Measurements from ENCODE around the gene PCSK9. TPM values are rescaled to one million over a fixed set of nuclear protein-coding genes. Genes with fewer than 3 reads are reported as not detected.
A peak's percentile ranks its signal among the peaks of the same experiment; 100 is the strongest.

The PCSK9 gene
- total and polyA plus RNA-seq, 2 of the 13 experiments (the other 11 are each of a cell fraction or from before 2014, with no cell fraction given): 33.3 to 80.5 TPM

DNA sequence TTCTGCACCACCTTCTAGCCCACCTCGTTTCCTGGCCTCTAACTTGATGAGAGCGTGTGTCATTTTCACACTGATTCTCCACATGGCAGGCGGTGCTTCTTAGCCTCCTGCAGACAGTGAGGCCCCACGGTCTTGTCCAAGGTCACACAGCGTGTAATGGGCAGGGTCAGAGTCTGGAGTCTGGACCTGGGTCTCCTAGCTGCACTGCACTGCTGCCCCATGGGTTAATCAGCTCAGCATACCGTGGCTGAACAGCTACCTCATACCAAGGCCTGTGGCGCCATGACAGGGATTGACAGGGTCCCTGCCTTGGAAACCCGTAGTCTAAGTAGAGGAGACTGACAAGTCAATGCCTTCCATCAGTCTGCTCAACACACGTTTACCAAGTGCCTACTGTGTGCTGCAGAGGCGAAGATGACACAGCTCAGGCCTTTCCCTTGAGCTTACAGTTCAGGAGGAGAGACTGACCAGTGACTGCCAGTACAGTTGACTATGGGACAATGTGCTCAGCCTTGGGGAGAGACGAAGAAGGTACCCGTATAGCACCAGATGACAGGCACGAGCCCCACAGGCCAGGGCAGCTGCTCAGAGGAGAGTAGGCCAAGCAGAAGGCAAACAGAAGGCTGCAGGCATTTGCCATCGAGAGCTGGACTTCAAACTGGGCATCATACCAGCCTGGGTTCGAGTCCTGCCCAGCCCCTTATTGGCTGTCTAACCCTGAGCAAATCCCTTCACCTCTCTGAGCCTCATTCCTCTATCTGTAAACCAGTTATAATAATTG is 5.5 kb downstream of the PCSK9 start (continued):
- TF ChIP-seq GMEB1 (CRISPR knock-in tag; IDR thresholded peaks at IDR 0.05; ENCODE audit: borderline replicate concordance) (no peak), ATF7-NPFF (CRISPR knock-in tag; IDR thresholded peaks at IDR 0.05; ENCODE audit: low read depth) (no peak), GZF1 (CRISPR knock-in tag; IDR thresholded peaks at IDR 0.05) (no peak), ZNF207 (IDR thresholded peaks at IDR 0.05; ENCODE audit: borderline replicate concordance) (no peak), ZNF678 (CRISPR knock-in tag; IDR thresholded peaks at IDR 0.05) (no peak), ZNF224 (CRISPR knock-in tag; IDR thresholded peaks at IDR 0.05) (no peak), IRF2 (CRISPR knock-in tag; IDR thresholded peaks at IDR 0.05) (no peak), CBFB (CRISPR knock-in tag; IDR thresholded peaks at IDR 0.05) (no peak), ZNF563 (CRISPR knock-in tag; IDR thresholded peaks at IDR 0.05) (peak; percentile 98), NR3C1 (CRISPR knock-in tag; IDR thresholded peaks at IDR 0.05) (no peak), ZNF569 (CRISPR knock-in tag; IDR thresholded peaks at IDR 0.05; ENCODE audit: borderline replicate concordance) (no peak), ZNF543 (CRISPR knock-in tag; IDR thresholded peaks at IDR 0.05) (no peak), MED1 (CRISPR knock-in tag; IDR thresholded peaks at IDR 0.05) (peak; percentile 36; the same call in 1 of the 2 replicates), RERE (CRISPR knock-in tag; IDR thresholded peaks at IDR 0.05; ENCODE audit: low read depth) (no peak), ZNF746 (CRISPR knock-in tag; IDR thresholded peaks at IDR 0.05) (no peak)
- TF ChIP-seq, protein P1, sequence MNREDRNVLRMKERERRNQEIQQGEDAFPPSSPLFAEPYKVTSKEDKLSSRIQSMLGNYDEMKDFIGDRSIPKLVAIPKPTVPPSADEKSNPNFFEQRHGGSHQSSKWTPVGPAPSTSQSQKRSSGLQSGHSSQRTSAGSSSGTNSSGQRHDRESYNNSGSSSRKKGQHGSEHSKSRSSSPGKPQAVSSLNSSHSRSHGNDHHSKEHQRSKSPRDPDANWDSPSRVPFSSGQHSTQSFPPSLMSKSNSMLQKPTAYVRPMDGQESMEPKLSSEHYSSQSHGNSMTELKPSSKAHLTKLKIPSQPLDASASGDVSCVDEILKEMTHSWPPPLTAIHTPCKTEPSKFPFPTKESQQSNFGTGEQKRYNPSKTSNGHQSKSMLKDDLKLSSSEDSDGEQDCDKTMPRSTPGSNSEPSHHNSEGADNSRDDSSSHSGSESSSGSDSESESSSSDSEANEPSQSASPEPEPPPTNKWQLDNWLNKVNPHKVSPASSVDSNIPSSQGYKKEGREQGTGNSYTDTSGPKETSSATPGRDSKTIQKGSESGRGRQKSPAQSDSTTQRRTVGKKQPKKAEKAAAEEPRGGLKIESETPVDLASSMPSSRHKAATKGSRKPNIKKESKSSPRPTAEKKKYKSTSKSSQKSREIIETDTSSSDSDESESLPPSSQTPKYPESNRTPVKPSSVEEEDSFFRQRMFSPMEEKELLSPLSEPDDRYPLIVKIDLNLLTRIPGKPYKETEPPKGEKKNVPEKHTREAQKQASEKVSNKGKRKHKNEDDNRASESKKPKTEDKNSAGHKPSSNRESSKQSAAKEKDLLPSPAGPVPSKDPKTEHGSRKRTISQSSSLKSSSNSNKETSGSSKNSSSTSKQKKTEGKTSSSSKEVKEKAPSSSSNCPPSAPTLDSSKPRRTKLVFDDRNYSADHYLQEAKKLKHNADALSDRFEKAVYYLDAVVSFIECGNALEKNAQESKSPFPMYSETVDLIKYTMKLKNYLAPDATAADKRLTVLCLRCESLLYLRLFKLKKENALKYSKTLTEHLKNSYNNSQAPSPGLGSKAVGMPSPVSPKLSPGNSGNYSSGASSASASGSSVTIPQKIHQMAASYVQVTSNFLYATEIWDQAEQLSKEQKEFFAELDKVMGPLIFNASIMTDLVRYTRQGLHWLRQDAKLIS (CRISPR knock-in tag; IDR thresholded peaks at IDR 0.05): no peak
- TF ChIP-seq, protein P2, sequence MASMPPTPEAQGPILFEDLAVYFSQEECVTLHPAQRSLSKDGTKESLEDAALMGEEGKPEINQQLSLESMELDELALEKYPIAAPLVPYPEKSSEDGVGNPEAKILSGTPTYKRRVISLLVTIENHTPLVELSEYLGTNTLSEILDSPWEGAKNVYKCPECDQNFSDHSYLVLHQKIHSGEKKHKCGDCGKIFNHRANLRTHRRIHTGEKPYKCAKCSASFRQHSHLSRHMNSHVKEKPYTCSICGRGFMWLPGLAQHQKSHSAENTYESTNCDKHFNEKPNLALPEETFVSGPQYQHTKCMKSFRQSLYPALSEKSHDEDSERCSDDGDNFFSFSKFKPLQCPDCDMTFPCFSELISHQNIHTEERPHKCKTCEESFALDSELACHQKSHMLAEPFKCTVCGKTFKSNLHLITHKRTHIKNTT (CRISPR knock-in tag; IDR thresholded peaks at IDR 0.05): no peak
